Keratinocyte (primary cell): Measurements from ENCODE around the gene OR13G1. TPM values are rescaled to one million over a fixed set of nuclear protein-coding genes. Genes with fewer than 3 reads are reported as not detected.

Experiments
- DNase-seq: peaks from one replicate; pipeline ENCODE4 v3.0.0-alpha.2; 2011; ENCODE audit warnings: low read depth, missing footprints, low spot score
- FAIRE-seq: peaks from 2 replicates; lab custom pipeline; 2011; peaks lifted over from hg19 to GRCh38; lab: Jason Lieb, UNC
- H2AFZ ChIP-seq: 2 replicates; pipeline ENCODE4 v1.6.0; 2012; ENCODE audit warnings: low read length, control low read depth, inconsistent platforms; ENCODE audit not compliant: control insufficient read depth
- H3K27ac ChIP-seq: 2 replicates; pipeline ENCODE4 v1.5.1; 2011; ENCODE audit warnings: low read length; ENCODE audit not compliant: control insufficient read depth, insufficient read depth
- H3K27me3 ChIP-seq: 3 replicates; pipeline ENCODE4 v1.6.0; 2011; ENCODE audit warnings: low read length; ENCODE audit not compliant: control insufficient read depth, insufficient read depth; ENCODE audit errors: extremely low read depth
- H3K36me3 ChIP-seq, 2 experiments: 2 replicates in 1 of 2; 3 replicates in 1 of 2; pipeline ENCODE4 v1.5.1; 2011; ENCODE audit warnings: low read length in 2 of 2, mild to moderate bottlenecking in 1 of 2; ENCODE audit not compliant: control insufficient read depth in 2 of 2, insufficient read depth in 2 of 2; ENCODE audit errors: extremely low read depth in 1 of 2
- H3K4me1 ChIP-seq: 3 replicates; pipeline ENCODE4 v1.5.1; 2011; ENCODE audit warnings: low read length; ENCODE audit not compliant: control insufficient read depth, insufficient read depth; ENCODE audit errors: extremely low read depth
- H3K4me2 ChIP-seq: 3 replicates; pipeline ENCODE4 v1.6.0; 2011; ENCODE audit warnings: low read depth, low read length; ENCODE audit not compliant: control insufficient read depth, insufficient read depth; ENCODE audit errors: extremely low read depth
- H3K4me3 ChIP-seq, 3 experiments: fragments of 200-600 bp in 1 of 3; sonication (generic) in 1 of 3; 2 replicates in 2 of 3; 3 replicates in 1 of 3; pipeline ENCODE4 v1.5.1; 2011 to 2016; ENCODE audit warnings: low read length in 3 of 3, mild to moderate bottlenecking in 3 of 3, control low read depth in 2 of 3, inconsistent platforms in 1 of 3, low read depth in 1 of 3, mixed read lengths in 1 of 3, mixed run types in 1 of 3, moderate library complexity in 1 of 3; ENCODE audit not compliant: control insufficient read depth in 2 of 3, insufficient read depth in 2 of 3; ENCODE audit errors: extremely low read depth in 1 of 3
- H3K79me2 ChIP-seq: 2 replicates; pipeline ENCODE4 v1.6.0; 2012; ENCODE audit warnings: low read length; ENCODE audit not compliant: control insufficient read depth, insufficient read depth
- H3K9ac ChIP-seq: 3 replicates; pipeline ENCODE4 v1.6.0; 2011; ENCODE audit warnings: low read length; ENCODE audit not compliant: control insufficient read depth, insufficient read depth; ENCODE audit errors: extremely low read depth
- H3K9me1 ChIP-seq: 3 replicates; pipeline ENCODE4 v1.6.0; 2011; ENCODE audit warnings: low read length; ENCODE audit not compliant: control insufficient read depth, insufficient read depth; ENCODE audit errors: extremely low read depth
- H3K9me3 ChIP-seq: 2 replicates; pipeline ENCODE4 v1.5.1; 2012; ENCODE audit warnings: low read depth, low read length; ENCODE audit not compliant: control insufficient read depth
- H4K20me1 ChIP-seq: 3 replicates; pipeline ENCODE4 v1.6.0; 2011; ENCODE audit warnings: low read length; ENCODE audit not compliant: control insufficient read depth, insufficient read depth; ENCODE audit errors: extremely low read depth
- EZH2 ChIP-seq: IDR thresholded peaks from one replicate; pipeline ENCODE4 v1.6.1; 2012; ENCODE audit warnings: inconsistent platforms, mild to moderate bottlenecking, low read length, moderate library complexity
- dilution Hi-C: fragments of 300-500 bp; cut with MboI; formaldehyde crosslinking; loops from one replicate; pipeline ENCODE4 v1.7.0; 2020; ENCODE audit warnings: low sequenced_read_pairs; ENCODE audit not compliant: extremely low pct_ligation_motif_present
- polyA plus RNA-seq, 5 experiments: library from polyadenylated mRNA; depleted of rRNA in 3 of 5; stranded (reverse) in 3 of 5; stranded (forward) in 1 of 5; unstranded in 1 of 5; fragments of >200 nt; gene quantifications; 1 replicate in 1 of 5; 2 replicates in 3 of 5; 3 replicates in 1 of 5; pipeline versions ENCODE4 v1.2.1 to v1.2.3, GENCODE V29; 2011 to 2012; ENCODE audit warnings: missing spikeins in 2 of 5, low read depth in 1 of 5, low replicate concordance in 1 of 5
- TF ChIP-seq, protein P1 (sequence below), 3 experiments: IDR thresholded peaks in 1 of 3; conservative IDR thresholded peaks in 1 of 3; optimal IDR thresholded peaks in 1 of 3; 2 replicates in 2 of 3; 3 replicates in 1 of 3; pipeline versions ENCODE3 to v1.5.1; 2011; ENCODE audit warnings: low read length in 3 of 3, mild to moderate bottlenecking in 3 of 3, moderate library complexity in 2 of 3, control low read depth in 1 of 3, inconsistent platforms in 1 of 3; ENCODE audit not compliant: insufficient read depth in 2 of 3; ENCODE audit errors: extremely low read depth in 1 of 3

Gene OR13G1
- polyA plus RNA-seq, 1 donor (not counting 4 experiments of a cell fraction or from before 2014, with no cell fraction given) = not detected

GRCh38 chr1:247701338-247701737, 21.8 kb upstream of the OR13G1 start:
- no peaks in the 10 kb centered on the region for H3K9me1 ChIP-seq
- no peaks in the 10 kb centered on the region for H4K20me1 ChIP-seq
- H2AFZ ChIP-seq = no peak overlapping the region
- dilution Hi-C loops = no loop called here
- H3K79me2 ChIP-seq = no peaks in the 10 kb centered on the region
- no peaks in the 10 kb centered on the region for H3K9me3 ChIP-seq
- no peak overlapping the region for H3K9ac ChIP-seq
- FAIRE-seq (no peak), DNase-seq (no peak)
- TF ChIP-seq, protein P1, sequence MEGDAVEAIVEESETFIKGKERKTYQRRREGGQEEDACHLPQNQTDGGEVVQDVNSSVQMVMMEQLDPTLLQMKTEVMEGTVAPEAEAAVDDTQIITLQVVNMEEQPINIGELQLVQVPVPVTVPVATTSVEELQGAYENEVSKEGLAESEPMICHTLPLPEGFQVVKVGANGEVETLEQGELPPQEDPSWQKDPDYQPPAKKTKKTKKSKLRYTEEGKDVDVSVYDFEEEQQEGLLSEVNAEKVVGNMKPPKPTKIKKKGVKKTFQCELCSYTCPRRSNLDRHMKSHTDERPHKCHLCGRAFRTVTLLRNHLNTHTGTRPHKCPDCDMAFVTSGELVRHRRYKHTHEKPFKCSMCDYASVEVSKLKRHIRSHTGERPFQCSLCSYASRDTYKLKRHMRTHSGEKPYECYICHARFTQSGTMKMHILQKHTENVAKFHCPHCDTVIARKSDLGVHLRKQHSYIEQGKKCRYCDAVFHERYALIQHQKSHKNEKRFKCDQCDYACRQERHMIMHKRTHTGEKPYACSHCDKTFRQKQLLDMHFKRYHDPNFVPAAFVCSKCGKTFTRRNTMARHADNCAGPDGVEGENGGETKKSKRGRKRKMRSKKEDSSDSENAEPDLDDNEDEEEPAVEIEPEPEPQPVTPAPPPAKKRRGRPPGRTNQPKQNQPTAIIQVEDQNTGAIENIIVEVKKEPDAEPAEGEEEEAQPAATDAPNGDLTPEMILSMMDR (optimal IDR thresholded peaks at IDR 0.05 in 1 of 3, IDR thresholded peaks at IDR 0.05 in 1 of 3, conservative IDR thresholded peaks at IDR 0.05 in 1 of 3; ENCODE audit: extremely low read depth in 1 of 3, insufficient read depth in 2 of 3, low read length in 3 of 3) = no peak
- no peak for TF ChIP-seq EZH2
- H3K27me3 ChIP-seq = no peaks in the 10 kb centered on the region
- H3K4me3 ChIP-seq = no peak overlapping the region
- no peaks in the 10 kb centered on the region for H3K36me3 ChIP-seq
- H3K4me2 ChIP-seq = no peak overlapping the region
- H3K27ac ChIP-seq = no peak overlapping the region
- no peaks in the 10 kb centered on the region for H3K4me1 ChIP-seq

- no peaks in the 10 kb centered on the region for H4K20me1 ChIP-seq
- no peaks in the 10 kb centered on the region for H3K9me1 ChIP-seq
- FAIRE-seq (no peak), DNase-seq (no peak)
- no peaks in the 10 kb centered on the region for H3K27me3 ChIP-seq
- no peaks in the 10 kb centered on the region for H3K9me3 ChIP-seq
- H3K27ac ChIP-seq = no peak overlapping the region
- no peak overlapping the region for H3K4me3 ChIP-seq
- H3K79me2 ChIP-seq = no peaks in the 10 kb centered on the region
- no peak overlapping the region for H3K4me2 ChIP-seq
- H3K36me3 ChIP-seq = no peaks in the 10 kb centered on the region
- H3K9ac ChIP-seq = no peak overlapping the region
- no peak overlapping the region for H2AFZ ChIP-seq
- TF ChIP-seq, protein P1 (optimal IDR thresholded peaks at IDR 0.05 in 1 of 3, IDR thresholded peaks at IDR 0.05 in 1 of 3, conservative IDR thresholded peaks at IDR 0.05 in 1 of 3; ENCODE audit: extremely low read depth in 1 of 3, insufficient read depth in 2 of 3, low read length in 3 of 3) = peak; percentile 54 to 63 (median 62)
- no peak for TF ChIP-seq EZH2
- dilution Hi-C loops = no loop called here
- H3K4me1 ChIP-seq = no peaks in the 10 kb centered on the region
These were observed 1.9 kb upstream of the OR13G1 start for GRCh38 chr1:247681288-247681897.
